GM19452 (cell line): Measurements from ENCODE around the gene FYN.

Experiments
- ATAC-seq: cut with Tn5 transposase; IDR thresholded peaks from one replicate; pipeline ENCODE4 v1.9.1; 2021; ENCODE audit not compliant: unreplicated experiment

The FYN gene

GRCh38 chr6:111734068-111735061 lies 138.9 kb downstream of the FYN start:
- no peak for ATAC-seq

- no peak for ATAC-seq
Measured at GRCh38 chr6:111732390-111732789, 140.9 kb downstream of the FYN start.

DNA sequence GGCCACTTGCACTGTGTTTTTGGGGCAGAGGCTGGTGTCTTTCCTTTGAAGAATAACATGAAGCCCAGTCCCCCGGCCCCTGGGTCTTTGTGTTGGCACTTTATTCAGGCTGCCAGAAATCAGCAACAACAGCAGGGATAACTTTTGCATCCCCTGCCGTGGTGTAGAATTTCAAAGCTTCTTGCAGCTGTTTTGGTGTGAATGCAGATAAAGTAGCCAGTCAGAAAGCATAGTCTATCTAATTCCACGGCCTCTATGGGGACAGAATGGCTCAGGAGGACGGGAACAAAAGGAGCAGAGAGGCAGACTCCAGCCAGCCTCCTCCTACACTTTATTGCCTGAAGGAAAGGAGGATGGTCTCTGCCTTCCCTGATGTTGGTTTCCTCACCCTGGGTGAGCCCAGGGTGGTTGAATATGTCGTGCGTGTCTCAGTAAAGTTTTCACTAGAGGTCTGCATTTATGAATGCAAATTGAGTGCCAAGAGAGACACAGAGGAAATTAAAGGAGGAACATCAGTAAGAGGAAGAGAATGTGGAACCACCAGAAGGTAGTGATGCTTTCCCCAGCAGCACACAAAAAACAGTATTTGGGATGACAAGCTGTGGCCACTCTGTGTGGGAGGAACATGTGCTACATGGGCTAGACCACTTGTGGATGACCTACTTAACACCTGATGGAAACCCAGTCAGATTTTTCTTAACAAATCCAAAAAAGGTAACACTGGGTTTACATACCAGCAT lies 141.6 kb downstream of the FYN start:
- ATAC-seq: no peak

- no peak for ATAC-seq
Measured at GRCh38 chr6:111730864-111731263, 142.4 kb downstream of the FYN start.

DNA sequence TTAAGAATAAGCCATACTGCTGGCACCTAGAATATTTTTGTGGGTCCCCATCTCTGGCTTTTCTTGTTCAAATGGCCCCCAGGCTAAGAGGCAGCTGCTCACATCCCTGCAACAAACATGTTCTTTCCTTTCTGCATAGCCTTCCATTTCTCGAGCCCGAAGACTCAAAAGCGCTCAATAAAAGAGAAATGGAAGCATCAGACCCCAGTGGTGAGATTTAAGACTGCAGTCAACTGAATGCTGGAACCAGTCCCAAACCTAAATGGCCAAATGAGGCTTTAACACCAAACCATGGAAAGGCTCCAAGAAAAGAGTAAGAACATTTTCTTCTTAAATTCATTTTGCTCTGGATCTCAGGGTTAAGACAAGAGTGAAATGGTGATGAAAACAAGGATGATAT lies 145.4 kb downstream of the FYN start:
- ATAC-seq: no peak

DNA sequence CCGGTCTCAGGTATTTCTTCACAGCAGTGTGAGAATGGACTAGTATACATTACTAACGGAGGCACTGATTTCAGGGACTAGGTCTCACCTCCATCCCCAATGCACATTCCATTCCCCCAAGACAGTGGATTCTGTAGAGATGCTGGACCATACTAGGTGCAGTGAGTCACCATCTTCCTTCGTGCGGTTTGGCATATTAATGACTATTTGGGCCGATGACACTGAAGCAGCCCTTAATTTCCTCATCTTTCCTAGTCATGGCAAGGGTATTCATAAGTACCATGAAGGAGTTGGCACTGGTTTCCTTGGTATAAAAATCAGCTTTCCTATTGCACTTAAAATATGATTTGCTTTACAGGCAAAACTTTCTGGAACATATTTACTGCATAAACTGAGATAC lies 146.2 kb downstream of the FYN start:
- no peak for ATAC-seq

- ATAC-seq: no peak
Measured at GRCh38 chr6:111725446-111726112, 147.7 kb downstream of the FYN start.

DNA sequence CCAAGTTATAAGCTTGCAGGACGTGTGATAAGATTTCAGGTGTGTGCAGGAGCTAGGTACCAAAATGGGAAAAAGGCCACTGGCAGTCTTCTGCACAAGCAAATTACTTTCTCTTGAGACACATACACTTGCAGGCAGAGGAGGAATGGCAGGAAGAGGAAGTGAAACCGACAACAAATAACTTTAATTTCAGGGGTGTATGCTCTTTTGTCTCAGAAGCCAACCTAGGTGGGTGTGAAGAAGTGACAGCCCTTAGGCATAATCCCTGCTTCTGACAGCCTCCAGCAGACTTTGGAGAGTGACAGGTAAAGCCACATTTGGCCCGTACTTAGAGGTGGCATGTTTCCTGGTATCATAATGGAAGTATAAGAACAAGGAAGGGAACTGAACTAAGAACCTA lies 148.7 kb downstream of the FYN start:
- peak; percentile 98 for ATAC-seq

GRCh38 chr6:111724039-111724438 lies 149.2 kb downstream of the FYN start:
- ATAC-seq: peak; percentile 36

- ATAC-seq: no peak
Measured at GRCh38 chr6:111723412-111723970, 149.8 kb downstream of the FYN start.

DNA sequence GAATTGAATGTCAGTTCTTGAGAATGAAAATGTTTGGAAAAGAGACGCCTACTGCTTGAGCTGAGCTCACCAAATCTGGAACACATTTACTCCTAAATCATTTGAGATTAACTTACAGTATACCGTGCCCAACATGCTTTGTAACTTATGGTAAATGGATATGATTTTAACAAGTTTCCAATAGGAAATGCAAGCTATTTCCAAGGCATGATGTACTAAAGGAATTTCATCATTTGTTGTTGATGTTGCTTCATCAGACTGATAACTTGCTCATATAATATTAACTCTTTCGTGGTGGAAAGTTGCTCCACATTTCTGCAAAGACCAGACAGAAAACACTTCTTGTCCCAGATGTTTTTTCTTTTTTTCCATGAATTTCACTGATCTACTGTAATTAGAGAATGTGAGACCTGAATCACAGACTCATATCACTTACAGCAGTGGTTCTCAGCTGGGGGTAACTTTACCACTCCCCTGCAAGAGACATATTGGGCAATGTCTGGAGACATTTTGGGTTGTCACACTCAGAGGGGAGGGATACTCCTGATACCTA lies 151.0 kb downstream of the FYN start:
- no peak for ATAC-seq

- ATAC-seq: no peak
Measured at GRCh38 chr6:111721753-111722154, 151.5 kb downstream of the FYN start.

DNA sequence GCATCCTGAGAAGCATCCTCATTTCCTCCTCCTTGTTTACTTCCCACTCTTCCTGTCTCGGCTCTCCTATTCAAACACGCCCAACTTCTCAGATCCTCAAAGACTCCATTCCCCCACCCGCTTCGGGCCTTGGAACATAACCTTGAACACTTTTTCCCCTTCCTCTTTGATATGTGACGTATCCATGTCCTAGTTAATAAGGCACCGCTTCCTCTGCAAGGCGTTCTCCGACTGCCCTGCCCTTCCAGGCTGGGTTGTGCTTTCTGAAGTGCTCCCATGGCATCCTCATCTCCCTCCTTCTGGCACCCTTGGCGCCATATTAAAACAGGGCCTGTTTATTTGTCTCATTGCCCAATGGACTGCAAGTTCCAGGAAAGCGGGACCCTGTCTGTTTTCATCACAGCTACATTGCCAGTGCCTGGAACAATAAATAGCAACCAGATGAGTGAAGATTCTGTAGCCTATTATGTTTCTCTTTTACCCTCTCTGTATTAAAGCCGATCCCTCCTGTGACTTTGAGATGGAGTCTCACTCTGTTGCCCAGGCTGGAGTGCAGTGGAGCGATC lies 152.2 kb downstream of the FYN start:
- no peak for ATAC-seq

- ATAC-seq: no peak
Measured at GRCh38 chr6:111718990-111719389, 154.3 kb downstream of the FYN start.

GRCh38 chr6:111718326-111718725 lies 154.9 kb downstream of the FYN start:
- no peak for ATAC-seq

DNA sequence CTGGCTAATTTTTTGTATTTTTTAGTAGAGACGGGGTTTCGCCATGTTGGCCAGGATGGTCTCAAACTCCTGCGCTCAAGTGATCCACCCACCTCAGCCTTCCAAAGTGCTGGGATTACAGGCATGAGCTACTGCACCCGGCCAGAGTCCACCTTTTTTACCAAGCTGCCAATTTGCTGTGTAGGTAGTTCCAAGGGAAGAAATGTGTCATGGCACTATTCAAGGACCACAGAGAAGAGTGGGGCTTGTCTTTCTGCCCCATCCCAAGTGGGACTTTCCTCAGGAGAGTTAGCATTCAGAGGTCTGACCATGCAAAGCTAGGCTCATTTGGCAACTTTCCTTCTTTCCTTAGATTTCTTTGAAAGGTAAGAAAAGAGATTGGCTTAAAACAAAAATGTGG lies 155.6 kb downstream of the FYN start:
- ATAC-seq: no peak

- no peak for ATAC-seq
Measured at GRCh38 chr6:111716325-111716724, 156.9 kb downstream of the FYN start.

GRCh38 chr6:111715321-111715720 lies 157.9 kb downstream of the FYN start:
- no peak for ATAC-seq

GRCh38 chr6:111714416-111715270 lies 158.6 kb downstream of the FYN start:
- ATAC-seq: no peak

GRCh38 chr6:111713811-111714210 lies 159.4 kb downstream of the FYN start:
- ATAC-seq: no peak
